GM12878 (cell line): ENCODE results near the gene SLCO3A1. TPM values are rescaled to one million over a fixed set of nuclear protein-coding genes. Genes with fewer than 3 reads are reported as not detected.

Experiments
- ATAC-seq: fragments of 200-7000 bp; cut with Tn5 transposase; 3 replicates; pipeline ENCODE4 v1.9.1; 2020; ENCODE audit warnings: mild to moderate bottlenecking, moderate library complexity
- BruUV-seq: library from RNA; stranded (reverse); fragments of 400-500 nt; replicated peaks from 2 replicates; lab custom pipeline; 2021; lab: Mats Ljungman, UMichigan
- CTCF ChIA-PET: fragments of 300-600 bp; sonication (Branson Sonifier 250); formaldehyde crosslinking; extraction: SDS; loops from one replicate; lab custom pipeline; 2021; ENCODE audit warnings: inconsistent platforms; lab: Yijun Ruan, JAX
- POLR2A ChIA-PET: fragments of 350-600 bp; formaldehyde crosslinking; extraction: SDS; loops from one replicate; lab custom pipeline; 2021; ENCODE audit warnings: inconsistent platforms; lab: Charles Lee
- RAD21 ChIA-PET: fragments of 300-600 bp; sonication (Branson Sonifier 250); formaldehyde crosslinking; loops from one replicate; lab custom pipeline; 2023; ENCODE audit warnings: antibody characterized with exemption; ENCODE audit not compliant: unreplicated experiment; lab: Charles Lee
- SMC1A ChIA-PET: fragments of 300-600 bp; sonication (Branson Sonifier 250); formaldehyde crosslinking; loops from one replicate; lab custom pipeline; 2023; ENCODE audit not compliant: unreplicated experiment, uncharacterized antibody; lab: Charles Lee
- DNase-seq: peaks from one replicate; pipeline ENCODE4 v3.0.0-alpha.2; 2011; ENCODE audit warnings: low read depth, low spot score
- FAIRE-seq: peaks from 3 replicates; lab custom pipeline; 2011; peaks lifted over from hg19 to GRCh38; lab: Jason Lieb, UNC
- H2AFZ ChIP-seq: 2 replicates; pipeline ENCODE4 v1.6.0; 2011; ENCODE audit warnings: low read depth, low read length, control low read depth; ENCODE audit not compliant: control insufficient read depth
- H3K27ac ChIP-seq: 2 replicates; pipeline ENCODE4 v1.5.1; 2011; ENCODE audit warnings: control low read depth; ENCODE audit not compliant: control insufficient read depth, insufficient read depth
- H3K27me3 ChIP-seq, 2 experiments: replicated peaks in 1 of 2; 2 replicates each; pipeline versions ENCODE4 v1.6.0 to v1.6.1; 2011; ENCODE audit warnings: low read length in 1 of 2; ENCODE audit not compliant: control insufficient read depth in 2 of 2, insufficient read depth in 2 of 2
- H3K36me3 ChIP-seq, 2 experiments: 2 replicates each; pipeline ENCODE4 v1.5.1; 2011; ENCODE audit warnings: low read length in 1 of 2; ENCODE audit not compliant: control insufficient read depth in 2 of 2, insufficient read depth in 2 of 2
- H3K4me1 ChIP-seq: 2 replicates; pipeline ENCODE4 v1.6.1; 2011; ENCODE audit warnings: mild to moderate bottlenecking, low read length, moderate library complexity, mixed read lengths; ENCODE audit not compliant: control insufficient read depth, insufficient read depth
- H3K4me2 ChIP-seq: 2 replicates; pipeline ENCODE4 v1.6.0; 2011; ENCODE audit warnings: control low read depth; ENCODE audit not compliant: control insufficient read depth, insufficient read depth
- H3K4me3 ChIP-seq: fragments of 200-600 bp; sonication (generic); 2 replicates; pipeline ENCODE4 v1.5.1; 2016
- H3K79me2 ChIP-seq: 2 replicates; pipeline ENCODE4 v1.6.0; 2011; ENCODE audit warnings: low read length; ENCODE audit not compliant: control insufficient read depth, insufficient read depth
- H3K9ac ChIP-seq: 2 replicates; pipeline ENCODE4 v1.8.0; 2011; ENCODE audit warnings: low read length, control low read depth, mixed read lengths; ENCODE audit not compliant: control insufficient read depth, insufficient read depth
- H3K9me3 ChIP-seq: replicated peaks from 3 replicates; pipeline ENCODE4 v1.5.1; 2011; ENCODE audit warnings: mild to moderate bottlenecking, low read length; ENCODE audit not compliant: control insufficient read depth, insufficient read depth
- H4K20me1 ChIP-seq: 2 replicates; pipeline ENCODE4 v1.6.0; 2011; ENCODE audit not compliant: control insufficient read depth, insufficient read depth
- ASH2L ChIP-seq: fragments of 300-600, 200-600 bp; sonication (generic); IDR thresholded peaks from 2 replicates; pipeline ENCODE4 v1.6.1; 2017; ENCODE audit warnings: low read depth, mild to moderate bottlenecking, borderline replicate concordance
- CEBPB ChIP-seq, 2 experiments: fragments of 150-350 bp in 1 of 2; IDR thresholded peaks; 2 replicates each; pipeline ENCODE4 v1.6.1; 2012 to 2014; ENCODE audit warnings: low read depth in 2 of 2, low read length in 2 of 2, borderline replicate concordance in 1 of 2, inconsistent platforms in 1 of 2
- NFIC ChIP-seq: IDR thresholded peaks from 2 replicates; pipeline ENCODE4 v1.6.1; 2012; ENCODE audit warnings: low read depth, mild to moderate bottlenecking, inconsistent platforms, low read length, moderate library complexity
- RAD21 ChIP-seq: IDR thresholded peaks from 2 replicates; pipeline ENCODE4 v1.6.1; 2011; ENCODE audit warnings: mild to moderate bottlenecking, low read depth, low read length, moderate library complexity; ENCODE audit not compliant: insufficient read depth
- RELA ChIP-seq: fragments of 450-650 bp; IDR thresholded peaks from 2 replicates; pipeline ENCODE4 v1.8.0; 2014; ENCODE audit warnings: borderline replicate concordance; ENCODE audit not compliant: partially characterized antibody
- WGBS: methylation state at CpG from one replicate; pipeline ENCODE4 v1.1.6; 2016; ENCODE audit warnings: low lambda C conversion rate; ENCODE audit not compliant: insufficient replicate concordance, insufficient coverage; ENCODE audit errors: missing lambda C conversion rate; 5-methylcytosine and 5-hydroxymethylcytosine counted together
- in situ Hi-C: fragments of 300-500 bp; cut with MboI; formaldehyde crosslinking; loops from 9 replicates; pipeline ENCODE4 v1.14.3; 2018; ENCODE audit warnings: mixed read lengths
- intact Hi-C: fragments of 100-400 bp; cut with micrococcal nuclease; formaldehyde crosslinking; loops from one replicate; pipeline ENCODE4 v1.14.2; 2022; ENCODE audit not compliant: unreplicated experiment
- polyA plus RNA-seq, 11 experiments: library from polyadenylated mRNA; depleted of rRNA in 4 of 11; unstranded in 6 of 11; stranded (reverse) in 5 of 11; fragments of >200 nt; fragmentation: Nextera tagmentation in 4 of 11; fragmentation: Illumina TruSeq in 1 of 11; extraction: Ambion mirVana in 4 of 11; extraction: Trizol in 1 of 11; gene quantifications; 1 replicate in 1 of 11; 2 replicates in 10 of 11; pipeline versions ENCODE4 v1.2.1 to v1.2.3, GENCODE V29; 2011 to 2016; ENCODE audit warnings: inconsistent platforms in 2 of 11, missing spikeins in 2 of 11, low read depth in 1 of 11
- total RNA-seq, 4 experiments: library from RNA; depleted of rRNA in 3 of 4; stranded (reverse); fragments of >200 nt in 3 of 4; fragmentation: Illumina TruSeq in 1 of 4; extraction: Trizol in 1 of 4; gene quantifications; 2 replicates each; pipeline versions ENCODE4 v1.2.1 to v1.2.3, GENCODE V29; 2013 to 2021
- TF ChIP-seq, protein P1 (sequence below): fragments of 450-650 bp; formaldehyde crosslinking; IDR thresholded peaks from 2 replicates; pipeline ENCODE4 v1.5.0; 2022; ENCODE audit warnings: mild to moderate bottlenecking, missing genetic modification characterization
- TF ChIP-seq, protein P2 (sequence below): fragments of 450-650 bp; IDR thresholded peaks from 2 replicates; pipeline ENCODE4 v1.6.1; 2017; ENCODE audit warnings: antibody characterized with exemption, mild to moderate bottlenecking, moderate library complexity
- TF ChIP-seq, protein P3 (sequence below): fragments of 450-650 bp; IDR thresholded peaks from 2 replicates; pipeline ENCODE4 v1.6.1; 2017; ENCODE audit warnings: mild to moderate bottlenecking, moderate library complexity
- TF ChIP-seq, protein P4 (sequence below): IDR thresholded peaks from 2 replicates; pipeline ENCODE4 v1.6.1; 2011; ENCODE audit warnings: low read depth, mild to moderate bottlenecking, low read length, moderate library complexity, borderline replicate concordance; ENCODE audit errors: extremely low read depth

The SLCO3A1 gene
- total and polyA plus RNA-seq, 10 of the 15 experiments (the other 5 are each of a cell fraction or from before 2014, with no cell fraction given), result 0.05 to 5.9 (median 0.31) TPM

DNA sequence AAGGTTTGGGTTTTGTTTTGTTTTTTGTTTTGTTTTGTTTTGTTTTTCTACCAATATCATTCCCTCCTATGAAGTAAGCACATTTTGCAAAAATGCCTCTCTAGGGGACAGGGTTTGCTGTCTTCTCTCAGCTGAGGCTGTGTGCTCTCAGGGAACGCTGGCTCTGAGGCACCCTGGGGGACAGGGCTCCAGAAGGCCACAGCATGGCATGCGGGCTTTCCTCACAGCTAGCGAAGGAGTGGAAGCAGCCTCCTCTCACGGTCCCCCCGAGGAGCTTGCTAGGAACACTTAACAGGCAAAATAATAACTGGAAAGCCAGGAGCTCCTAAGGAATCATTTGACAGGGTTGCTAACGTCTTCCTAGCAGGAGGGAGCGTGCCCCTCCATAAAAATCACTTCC is 312.5 kb downstream of the SLCO3A1 start (continued):
- TF ChIP-seq, protein P1, sequence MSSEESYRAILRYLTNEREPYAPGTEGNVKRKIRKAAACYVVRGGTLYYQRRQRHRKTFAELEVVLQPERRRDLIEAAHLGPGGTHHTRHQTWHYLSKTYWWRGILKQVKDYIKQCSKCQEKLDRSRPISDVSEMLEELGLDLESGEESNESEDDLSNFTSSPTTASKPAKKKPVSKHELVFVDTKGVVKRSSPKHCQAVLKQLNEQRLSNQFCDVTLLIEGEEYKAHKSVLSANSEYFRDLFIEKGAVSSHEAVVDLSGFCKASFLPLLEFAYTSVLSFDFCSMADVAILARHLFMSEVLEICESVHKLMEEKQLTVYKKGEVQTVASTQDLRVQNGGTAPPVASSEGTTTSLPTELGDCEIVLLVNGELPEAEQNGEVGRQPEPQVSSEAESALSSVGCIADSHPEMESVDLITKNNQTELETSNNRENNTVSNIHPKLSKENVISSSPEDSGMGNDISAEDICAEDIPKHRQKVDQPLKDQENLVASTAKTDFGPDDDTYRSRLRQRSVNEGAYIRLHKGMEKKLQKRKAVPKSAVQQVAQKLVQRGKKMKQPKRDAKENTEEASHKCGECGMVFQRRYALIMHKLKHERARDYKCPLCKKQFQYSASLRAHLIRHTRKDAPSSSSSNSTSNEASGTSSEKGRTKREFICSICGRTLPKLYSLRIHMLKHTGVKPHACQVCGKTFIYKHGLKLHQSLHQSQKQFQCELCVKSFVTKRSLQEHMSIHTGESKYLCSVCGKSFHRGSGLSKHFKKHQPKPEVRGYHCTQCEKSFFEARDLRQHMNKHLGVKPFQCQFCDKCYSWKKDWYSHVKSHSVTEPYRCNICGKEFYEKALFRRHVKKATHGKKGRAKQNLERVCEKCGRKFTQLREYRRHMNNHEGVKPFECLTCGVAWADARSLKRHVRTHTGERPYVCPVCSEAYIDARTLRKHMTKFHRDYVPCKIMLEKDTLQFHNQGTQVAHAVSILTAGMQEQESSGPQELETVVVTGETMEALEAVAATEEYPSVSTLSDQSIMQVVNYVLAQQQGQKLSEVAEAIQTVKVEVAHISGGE (CRISPR knock-in tag), result no peak
- no peak for TF ChIP-seq RAD21

DNA sequence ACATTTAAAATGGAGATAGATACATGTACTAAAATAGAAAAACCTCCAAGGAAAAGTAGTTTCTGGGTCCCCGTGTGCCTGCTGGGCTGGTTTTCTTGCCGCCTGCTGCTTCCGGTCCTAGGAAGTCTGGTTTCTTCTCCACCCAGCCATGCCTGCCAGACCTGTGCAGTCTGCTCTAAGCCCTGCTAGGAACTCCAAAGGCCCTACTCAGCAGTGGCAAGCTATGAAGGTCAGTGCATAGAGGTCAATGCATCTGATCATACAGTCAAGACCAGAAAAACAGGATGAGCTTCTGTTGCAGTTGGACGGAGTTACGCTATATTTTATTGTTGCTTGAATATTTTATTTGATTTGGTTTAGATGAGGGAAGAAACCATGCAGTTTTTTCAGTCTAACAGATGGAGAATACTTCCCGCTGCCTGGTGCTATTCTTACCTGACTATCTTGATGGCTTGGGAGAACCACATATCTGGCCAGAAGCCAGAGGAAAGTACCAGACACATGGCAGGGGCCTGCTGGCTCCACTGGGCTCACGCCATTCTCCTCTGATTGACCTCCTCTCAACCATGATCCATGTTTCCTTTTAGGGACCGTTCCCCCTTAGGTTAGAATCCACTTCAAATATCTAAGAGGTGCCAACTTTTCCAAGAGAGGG is 313.4 kb downstream of the SLCO3A1 start:
- peaks cover under 1% of the 10 kb centered on the region; the same call in 1 of the 2 replicates for H3K4me1 ChIP-seq
- H3K79me2 ChIP-seq, result no peaks in the 10 kb centered on the region
- H2AFZ ChIP-seq, result no peak overlapping the region; the same call in 1 of the 2 replicates
- ChIA-PET CTCF (no interaction called here), POLR2A (no interaction called here), SMC1A (no interaction called here), RAD21 (no interaction called here)
- H3K4me3 ChIP-seq, result no peak overlapping the region
- BruUV-seq, result no TSS peak
- H4K20me1 ChIP-seq, result no peaks in the 10 kb centered on the region
- ATAC-seq (no peak), FAIRE-seq (no peak), DNase-seq (no peak)
- H3K36me3 ChIP-seq, result no peaks in the 10 kb centered on the region
- no peaks in the 10 kb centered on the region; the same call in 2 of the 3 replicates for H3K9me3 ChIP-seq
- 63% methylated on average over 8 of the region's 8 CpGs for WGBS
- no peaks in the 10 kb centered on the region for H3K27me3 ChIP-seq
- no peak overlapping the region for H3K9ac ChIP-seq
- no peak overlapping the region for H3K27ac ChIP-seq
- in situ Hi-C loops, result no loop called here
- no peak overlapping the region for H3K4me2 ChIP-seq
- intact Hi-C loops, result no loop called here
- TF ChIP-seq, protein P2, sequence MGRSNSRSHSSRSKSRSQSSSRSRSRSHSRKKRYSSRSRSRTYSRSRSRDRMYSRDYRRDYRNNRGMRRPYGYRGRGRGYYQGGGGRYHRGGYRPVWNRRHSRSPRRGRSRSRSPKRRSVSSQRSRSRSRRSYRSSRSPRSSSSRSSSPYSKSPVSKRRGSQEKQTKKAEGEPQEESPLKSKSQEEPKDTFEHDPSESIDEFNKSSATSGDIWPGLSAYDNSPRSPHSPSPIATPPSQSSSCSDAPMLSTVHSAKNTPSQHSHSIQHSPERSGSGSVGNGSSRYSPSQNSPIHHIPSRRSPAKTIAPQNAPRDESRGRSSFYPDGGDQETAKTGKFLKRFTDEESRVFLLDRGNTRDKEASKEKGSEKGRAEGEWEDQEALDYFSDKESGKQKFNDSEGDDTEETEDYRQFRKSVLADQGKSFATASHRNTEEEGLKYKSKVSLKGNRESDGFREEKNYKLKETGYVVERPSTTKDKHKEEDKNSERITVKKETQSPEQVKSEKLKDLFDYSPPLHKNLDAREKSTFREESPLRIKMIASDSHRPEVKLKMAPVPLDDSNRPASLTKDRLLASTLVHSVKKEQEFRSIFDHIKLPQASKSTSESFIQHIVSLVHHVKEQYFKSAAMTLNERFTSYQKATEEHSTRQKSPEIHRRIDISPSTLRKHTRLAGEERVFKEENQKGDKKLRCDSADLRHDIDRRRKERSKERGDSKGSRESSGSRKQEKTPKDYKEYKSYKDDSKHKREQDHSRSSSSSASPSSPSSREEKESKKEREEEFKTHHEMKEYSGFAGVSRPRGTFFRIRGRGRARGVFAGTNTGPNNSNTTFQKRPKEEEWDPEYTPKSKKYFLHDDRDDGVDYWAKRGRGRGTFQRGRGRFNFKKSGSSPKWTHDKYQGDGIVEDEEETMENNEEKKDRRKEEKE, result no peak
- TF ChIP-seq CEBPB (IDR thresholded peaks at IDR 0.05; ENCODE audit: borderline replicate concordance in 1 of 2, low read depth in 2 of 2, low read length in 2 of 2) (no peak), NFIC (no peak), RAD21 (no peak), ASH2L (no peak), RELA (no peak)
- TF ChIP-seq, protein P3, sequence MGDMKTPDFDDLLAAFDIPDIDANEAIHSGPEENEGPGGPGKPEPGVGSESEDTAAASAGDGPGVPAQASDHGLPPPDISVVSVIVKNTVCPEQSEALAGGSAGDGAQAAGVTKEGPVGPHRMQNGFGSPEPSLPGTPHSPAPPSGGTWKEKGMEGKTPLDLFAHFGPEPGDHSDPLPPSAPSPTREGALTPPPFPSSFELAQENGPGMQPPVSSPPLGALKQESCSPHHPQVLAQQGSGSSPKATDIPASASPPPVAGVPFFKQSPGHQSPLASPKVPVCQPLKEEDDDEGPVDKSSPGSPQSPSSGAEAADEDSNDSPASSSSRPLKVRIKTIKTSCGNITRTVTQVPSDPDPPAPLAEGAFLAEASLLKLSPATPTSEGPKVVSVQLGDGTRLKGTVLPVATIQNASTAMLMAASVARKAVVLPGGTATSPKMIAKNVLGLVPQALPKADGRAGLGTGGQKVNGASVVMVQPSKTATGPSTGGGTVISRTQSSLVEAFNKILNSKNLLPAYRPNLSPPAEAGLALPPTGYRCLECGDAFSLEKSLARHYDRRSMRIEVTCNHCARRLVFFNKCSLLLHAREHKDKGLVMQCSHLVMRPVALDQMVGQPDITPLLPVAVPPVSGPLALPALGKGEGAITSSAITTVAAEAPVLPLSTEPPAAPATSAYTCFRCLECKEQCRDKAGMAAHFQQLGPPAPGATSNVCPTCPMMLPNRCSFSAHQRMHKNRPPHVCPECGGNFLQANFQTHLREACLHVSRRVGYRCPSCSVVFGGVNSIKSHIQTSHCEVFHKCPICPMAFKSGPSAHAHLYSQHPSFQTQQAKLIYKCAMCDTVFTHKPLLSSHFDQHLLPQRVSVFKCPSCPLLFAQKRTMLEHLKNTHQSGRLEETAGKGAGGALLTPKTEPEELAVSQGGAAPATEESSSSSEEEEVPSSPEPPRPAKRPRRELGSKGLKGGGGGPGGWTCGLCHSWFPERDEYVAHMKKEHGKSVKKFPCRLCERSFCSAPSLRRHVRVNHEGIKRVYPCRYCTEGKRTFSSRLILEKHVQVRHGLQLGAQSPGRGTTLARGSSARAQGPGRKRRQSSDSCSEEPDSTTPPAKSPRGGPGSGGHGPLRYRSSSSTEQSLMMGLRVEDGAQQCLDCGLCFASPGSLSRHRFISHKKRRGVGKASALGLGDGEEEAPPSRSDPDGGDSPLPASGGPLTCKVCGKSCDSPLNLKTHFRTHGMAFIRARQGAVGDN, result no peak
- TF ChIP-seq, protein P4, sequence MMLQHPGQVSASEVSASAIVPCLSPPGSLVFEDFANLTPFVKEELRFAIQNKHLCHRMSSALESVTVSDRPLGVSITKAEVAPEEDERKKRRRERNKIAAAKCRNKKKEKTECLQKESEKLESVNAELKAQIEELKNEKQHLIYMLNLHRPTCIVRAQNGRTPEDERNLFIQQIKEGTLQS, result no peak
